GM10266 (cell line): ENCODE data around the gene TRAPPC8.

ENCODE experiments used
- DNase-seq: peaks from one replicate; pipeline ENCODE4 v3.0.0; 2012; ENCODE audit errors: extremely low spot score
- CTCF ChIP-seq: IDR thresholded peaks from 2 replicates; pipeline ENCODE4 v1.5.1; 2012; ENCODE audit warnings: mild to moderate bottlenecking, low read depth; ENCODE audit not compliant: control insufficient read depth, insufficient read depth; ENCODE audit errors: missing control alignments

Gene TRAPPC8

DNA sequence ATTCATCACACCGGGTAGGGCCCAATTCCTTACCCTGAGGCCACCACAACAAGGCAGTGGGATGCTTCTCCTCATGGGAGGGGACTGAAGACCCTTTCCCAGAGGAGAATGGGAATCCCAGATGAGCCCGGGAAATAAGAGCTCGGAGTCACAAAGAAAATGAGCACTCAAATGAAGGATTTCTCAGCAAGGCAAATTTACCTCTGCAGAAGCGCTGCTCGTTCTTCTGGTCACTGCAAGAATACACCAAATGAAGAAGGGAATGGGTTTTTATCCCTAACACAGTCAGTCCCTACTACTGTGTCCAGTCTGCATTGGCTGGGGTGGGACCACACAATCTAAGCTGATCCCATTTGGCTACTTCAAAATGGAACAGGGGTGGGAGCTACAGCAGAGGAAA is 35.7 kb upstream of the TRAPPC8 start:
- no peak for TF ChIP-seq CTCF

DNA sequence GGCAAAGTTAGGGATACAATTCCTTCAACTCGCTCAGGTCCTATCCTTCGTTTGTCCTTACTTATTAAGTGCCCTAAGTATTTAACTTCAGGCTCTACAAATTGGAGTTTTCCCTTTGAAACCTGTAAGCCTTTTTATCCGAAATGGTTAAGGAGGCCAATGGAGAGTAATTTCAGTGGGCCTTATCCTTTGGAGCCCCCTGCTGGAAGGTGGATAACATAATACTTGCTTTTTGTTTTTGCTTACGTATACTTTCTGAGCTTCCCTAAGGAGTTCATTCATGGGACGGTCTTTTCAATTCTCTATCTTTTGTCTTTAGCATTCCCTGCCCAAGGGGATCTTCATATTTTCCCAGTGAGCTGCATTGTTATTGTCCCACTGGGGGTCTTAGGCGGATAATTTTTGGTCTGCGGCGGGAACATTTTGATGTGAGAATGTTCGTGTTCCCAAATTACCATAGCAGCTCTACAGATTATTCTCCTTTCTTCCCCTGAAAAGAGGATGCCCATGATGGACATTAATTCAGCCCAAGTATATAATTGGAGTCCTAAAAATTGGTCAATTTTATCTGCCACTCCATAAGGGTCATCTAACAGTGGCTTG is 34.4 kb upstream of the TRAPPC8 start:
- DNase-seq, result no peak

More for the DNA sequence above, 35.7 kb upstream of the TRAPPC8 start:
- DNase-seq, result no peak

DNA sequence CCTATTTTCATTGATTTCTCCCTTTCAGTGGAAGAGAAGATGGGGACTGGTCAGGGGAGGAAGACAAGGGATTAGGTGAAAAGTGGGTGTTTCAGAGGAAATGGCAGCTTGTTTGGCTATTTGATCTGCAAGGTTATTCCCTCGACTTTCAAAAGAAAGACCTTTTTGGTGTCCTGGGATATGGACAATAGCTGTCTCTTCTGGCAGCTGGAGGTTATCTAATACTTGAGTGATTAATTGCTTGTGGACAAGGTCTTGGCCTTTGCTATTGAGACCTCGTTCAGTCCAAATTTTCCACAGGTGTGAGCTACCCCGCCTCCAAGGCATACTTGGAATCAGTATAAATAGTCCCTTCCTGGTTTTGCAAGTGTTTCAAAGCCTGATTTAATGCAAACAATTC is 33.3 kb upstream of the TRAPPC8 start:
- DNase-seq, result no peak
- TF ChIP-seq CTCF, result no peak

More for the DNA sequence above, 34.4 kb upstream of the TRAPPC8 start:
- peak; percentile 47 for TF ChIP-seq CTCF

DNA sequence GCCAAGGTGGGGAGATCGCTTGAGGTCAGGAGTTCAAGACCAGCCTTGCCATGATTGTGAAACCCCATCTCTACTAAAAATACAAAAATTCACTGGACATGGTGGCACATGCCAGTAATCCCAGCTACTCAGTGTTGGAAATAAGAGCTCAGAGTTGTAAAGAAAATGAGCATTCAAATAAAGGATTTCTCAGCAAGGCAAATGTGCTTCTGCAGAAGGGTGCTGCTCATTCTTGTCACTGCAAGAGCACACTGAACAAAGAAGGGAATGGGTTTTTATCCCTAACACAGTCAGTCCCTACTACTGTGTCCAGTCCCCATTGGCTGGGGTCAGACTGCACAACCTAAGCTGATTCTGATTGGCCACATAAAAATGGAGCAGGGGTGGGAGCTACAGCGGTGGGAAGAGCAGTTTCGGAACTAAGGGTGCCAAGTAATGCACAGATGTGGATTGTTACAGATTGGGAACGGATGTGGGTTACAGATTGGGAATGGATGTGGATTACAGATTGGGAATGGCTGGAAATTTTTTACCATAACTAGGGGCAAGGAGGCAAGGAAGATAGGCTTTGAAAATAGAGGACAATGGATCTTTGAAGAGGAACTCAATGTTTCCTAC is 31.1 kb upstream of the TRAPPC8 start:
- DNase-seq, result no peak

GRCh38 chr18:31970617-31971016 is 27.7 kb upstream of the TRAPPC8 start:
- TF ChIP-seq CTCF, result no peak
- DNase-seq, result no peak

More for the DNA sequence above, 31.1 kb upstream of the TRAPPC8 start:
- TF ChIP-seq CTCF, result no peak

GRCh38 chr18:31965316-31965970 is 22.5 kb upstream of the TRAPPC8 start:
- DNase-seq, result no peak
- no peak for TF ChIP-seq CTCF

DNA sequence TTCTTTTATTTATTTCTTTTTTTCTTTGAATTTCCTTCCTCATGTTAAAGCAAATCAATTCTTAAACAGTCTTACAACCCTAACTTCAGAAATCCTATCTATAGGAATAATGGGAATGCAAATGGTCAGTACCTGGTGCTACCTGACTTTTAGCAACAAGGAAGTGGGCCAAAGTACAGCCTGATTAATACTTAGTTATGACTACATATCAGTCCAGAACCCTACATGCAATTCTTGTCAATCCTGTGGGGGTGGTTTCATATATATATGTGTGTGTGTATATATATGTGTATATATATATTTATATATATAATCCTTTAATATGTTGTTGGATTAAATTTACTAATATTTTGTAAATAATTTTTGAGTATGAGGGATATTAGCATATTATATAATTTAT is 14.8 kb upstream of the TRAPPC8 start:
- DNase-seq, result no peak
- TF ChIP-seq CTCF, result no peak
